ENCODE measurements around the gene LRRC7. TPM values are rescaled to one million over a fixed set of nuclear protein-coding genes. Genes with fewer than 3 reads are reported as not detected.
A peak's percentile ranks its signal among the peaks of the same experiment; 100 is the strongest.

The LRRC7 gene
- total and polyA plus RNA-seq, 2 of the 8 experiments (the other 6 are each of a cell fraction or from before 2014, with no cell fraction given): 0.03 to 0.17 TPM

GRCh38 chr1:70034403-70034802 lies 466.7 kb downstream of the LRRC7 start (continued):
- TF ChIP-seq CHD7 (IDR thresholded peaks at IDR 0.05; ENCODE audit: insufficient replicate concordance, low read length): peak; percentile 32
- TF ChIP-seq MAX (IDR thresholded peaks at IDR 0.05): peak; percentile 46; the same call in 1 of the 2 replicates
- no peak for TF ChIP-seq HDAC6 (IDR thresholded peaks at IDR 0.05; ENCODE audit: low read depth, low read length)
- peak; percentile 5 to 64 (median 37); a peak in 3 of 4 replicates for TF ChIP-seq CTCF (IDR thresholded peaks at IDR 0.05; ENCODE audit: control extremely low read depth in 1 of 3, insufficient read depth in 1 of 3, low read depth in 1 of 3, low read length in 3 of 3)
- no peak for TF ChIP-seq ATF2 (IDR thresholded peaks at IDR 0.05; ENCODE audit: low read length)
- no peak for TF ChIP-seq GTF2F1 (IDR thresholded peaks at IDR 0.05; ENCODE audit: borderline replicate concordance, low read depth, low read length)
